GM18873 (cell line): ENCODE data around the gene PABPN1L.

ENCODE experiments used
- ATAC-seq: cut with Tn5 transposase; IDR thresholded peaks from one replicate; pipeline ENCODE4 v1.9.1; 2021; ENCODE audit warnings: mild to moderate bottlenecking, moderate library complexity, moderate number of reproducible peaks; ENCODE audit not compliant: unreplicated experiment, low FRiP score

Gene PABPN1L, protein sequence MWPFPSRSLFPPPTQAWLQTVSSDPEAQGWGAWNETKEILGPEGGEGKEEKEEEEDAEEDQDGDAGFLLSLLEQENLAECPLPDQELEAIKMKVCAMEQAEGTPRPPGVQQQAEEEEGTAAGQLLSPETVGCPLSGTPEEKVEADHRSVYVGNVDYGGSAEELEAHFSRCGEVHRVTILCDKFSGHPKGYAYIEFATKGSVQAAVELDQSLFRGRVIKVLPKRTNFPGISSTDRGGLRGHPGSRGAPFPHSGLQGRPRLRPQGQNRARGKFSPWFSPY

DNA sequence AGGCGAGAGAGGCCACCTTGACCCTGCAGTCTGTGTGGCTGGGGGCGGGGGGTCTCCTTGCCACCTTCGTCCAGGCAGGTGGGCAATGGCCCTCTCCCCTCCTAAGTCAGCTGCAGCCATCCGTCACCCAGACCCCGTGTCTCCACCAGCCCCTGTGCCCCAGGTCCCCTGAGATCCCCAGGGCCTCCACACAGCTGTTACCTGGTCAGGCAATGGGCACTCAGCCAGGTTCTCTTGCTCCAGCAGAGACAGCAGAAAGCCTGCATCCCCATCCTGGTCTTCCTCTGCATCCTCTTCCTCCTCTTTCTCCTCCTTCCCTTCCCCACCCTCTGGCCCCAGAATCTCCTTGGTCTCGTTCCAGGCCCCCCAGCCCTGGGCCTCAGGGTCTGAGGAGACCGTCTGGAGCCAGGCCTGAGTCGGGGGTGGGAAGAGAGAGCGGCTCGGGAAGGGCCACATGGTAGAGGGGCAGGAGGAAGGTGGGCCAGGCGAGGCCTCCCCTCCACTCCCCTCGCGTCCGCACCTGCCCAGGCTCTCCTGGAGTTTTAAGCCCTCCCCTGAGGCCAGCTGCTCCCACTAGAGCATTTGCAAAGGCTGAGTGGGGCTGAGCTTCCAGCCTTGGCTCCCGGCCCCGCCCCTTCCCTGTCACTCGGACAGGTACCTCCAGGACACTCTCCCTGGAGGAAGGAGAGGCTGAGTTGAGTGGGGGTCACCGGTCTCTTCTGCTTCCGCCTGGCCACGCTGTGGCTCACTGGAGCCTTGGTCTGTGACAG lies at the start of gene PABPN1L:
Gene PABPN1L, minus strand, starts transcription at position 510 of the 770 bp plus-strand sequence. Its CDS starts 54 bp downstream, at position 456.
- ATAC-seq: no peak

DNA sequence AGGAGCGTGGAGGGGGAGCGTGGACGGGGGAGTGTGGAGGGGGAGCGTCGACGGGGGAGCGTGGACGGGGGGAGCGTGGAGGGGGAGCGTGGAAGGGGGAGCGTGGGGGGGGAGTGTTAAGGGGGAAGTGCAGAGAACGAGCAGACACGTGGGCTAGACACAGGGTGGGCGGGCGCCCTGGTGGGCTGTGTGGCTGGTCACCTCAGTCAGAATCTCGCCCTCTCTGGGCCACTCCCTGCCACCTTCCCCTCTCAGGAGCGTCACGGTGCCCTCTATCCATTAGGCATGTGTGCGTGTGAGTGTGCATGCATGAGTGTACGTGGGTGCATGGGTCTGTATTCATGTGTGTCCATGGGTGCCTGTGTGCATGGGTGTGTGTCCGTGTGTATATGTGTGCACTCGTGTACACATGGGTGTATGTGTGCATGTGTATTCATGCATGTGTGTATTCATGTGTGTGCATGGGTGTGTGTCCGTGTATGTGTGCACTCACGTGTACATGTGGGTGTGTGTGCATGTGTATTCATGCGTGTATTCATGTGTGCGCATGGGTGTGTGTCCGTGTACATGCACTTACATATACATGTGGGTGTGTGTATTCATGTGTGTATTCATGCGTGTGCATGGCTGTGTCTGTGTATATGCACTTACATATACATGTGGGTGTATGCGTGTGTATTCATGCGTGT lies 49.3 kb upstream of the PABPN1L start:
- no peak for ATAC-seq

GRCh38 chr16:88914750-88915368 lies 48.4 kb upstream of the PABPN1L start:
- no peak for ATAC-seq

- no peak for ATAC-seq
Observed at GRCh38 chr16:88913870-88914269, 47.4 kb upstream of the PABPN1L start.

DNA sequence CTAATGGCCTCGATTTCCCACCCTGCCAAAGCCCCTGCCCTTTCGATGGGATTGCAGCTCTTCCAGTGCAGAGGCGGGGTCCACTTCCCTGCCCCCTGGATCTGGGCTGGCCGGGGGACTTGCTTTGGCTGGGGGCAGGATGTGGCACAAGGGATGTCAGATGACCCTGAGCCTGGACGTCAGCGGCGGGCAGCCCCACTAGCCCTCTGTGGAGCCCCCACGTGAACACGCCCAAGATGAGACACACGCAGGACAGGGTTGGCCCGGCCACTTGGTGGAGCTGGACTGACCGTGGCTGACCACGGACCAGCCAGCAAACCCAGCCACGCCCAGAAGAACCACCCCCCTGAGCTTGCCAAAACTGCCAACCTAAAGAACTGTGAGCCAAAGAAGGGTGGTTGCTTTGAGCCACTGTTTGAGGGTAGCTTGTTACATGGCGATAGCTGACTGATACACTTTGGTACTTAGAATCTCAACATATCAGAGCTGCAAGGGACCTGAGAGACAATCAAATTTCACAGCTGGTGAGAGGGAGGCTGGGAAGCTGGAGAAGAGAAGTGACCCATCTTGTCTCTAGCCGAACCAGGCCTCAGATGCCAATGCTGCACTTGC lies 46.6 kb upstream of the PABPN1L start:
- no peak for ATAC-seq

GRCh38 chr16:88912556-88912955 lies 46.1 kb upstream of the PABPN1L start:
- no peak for ATAC-seq

GRCh38 chr16:88911946-88912310 lies 45.5 kb upstream of the PABPN1L start:
- ATAC-seq: no peak

- ATAC-seq: no peak
Observed at GRCh38 chr16:88911136-88911945, 44.9 kb upstream of the PABPN1L start.

GRCh38 chr16:88910284-88911135 lies 44.0 kb upstream of the PABPN1L start:
- ATAC-seq: no peak

DNA sequence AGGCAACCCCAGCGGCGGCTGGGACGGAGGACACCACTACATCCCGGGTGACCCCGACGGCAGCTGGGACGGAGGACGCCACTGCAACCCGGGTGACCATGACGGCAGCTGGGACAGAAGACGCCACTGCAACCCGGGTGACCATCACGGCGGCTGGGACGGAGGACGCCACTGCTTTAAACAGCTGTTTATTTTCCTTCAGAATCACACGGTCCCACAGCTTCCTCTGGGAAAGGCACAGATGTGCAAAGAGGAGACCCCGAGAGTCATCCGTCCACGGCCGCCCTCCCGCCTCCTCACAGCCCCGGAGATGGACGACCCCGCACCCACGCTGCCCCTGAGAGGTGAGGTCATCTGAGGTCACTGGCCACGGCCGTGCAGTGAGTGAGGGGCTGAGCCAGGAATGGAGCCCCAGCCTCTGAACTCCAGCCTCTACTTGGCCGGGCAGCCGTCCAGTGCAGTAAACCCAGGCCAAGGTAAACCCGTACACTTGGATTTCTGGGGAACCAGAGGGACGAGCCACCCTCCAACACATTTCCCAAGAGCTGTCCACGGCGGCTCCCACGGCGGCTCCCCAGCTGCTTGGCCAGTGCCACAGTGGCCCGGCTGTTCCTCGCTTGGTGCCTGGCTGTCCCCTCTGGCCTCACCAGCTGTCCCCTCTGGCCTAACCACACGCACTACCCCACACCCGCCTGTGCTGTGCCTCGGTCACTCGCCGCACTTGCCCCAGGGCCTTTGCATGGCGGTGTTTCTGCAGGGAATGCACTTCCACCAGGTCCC lies 43.2 kb upstream of the PABPN1L start:
- ATAC-seq: no peak

GRCh38 chr16:88908307-88908706 lies 41.8 kb upstream of the PABPN1L start:
- ATAC-seq: no peak

GRCh38 chr16:88907768-88908167 lies 41.3 kb upstream of the PABPN1L start:
- ATAC-seq: no peak

GRCh38 chr16:88906535-88907105 lies 40.2 kb upstream of the PABPN1L start:
- ATAC-seq: no peak

- ATAC-seq: no peak
Observed at GRCh38 chr16:88906020-88906419, 39.6 kb upstream of the PABPN1L start.

GRCh38 chr16:88905563-88905962 lies 39.1 kb upstream of the PABPN1L start:
- ATAC-seq: no peak

DNA sequence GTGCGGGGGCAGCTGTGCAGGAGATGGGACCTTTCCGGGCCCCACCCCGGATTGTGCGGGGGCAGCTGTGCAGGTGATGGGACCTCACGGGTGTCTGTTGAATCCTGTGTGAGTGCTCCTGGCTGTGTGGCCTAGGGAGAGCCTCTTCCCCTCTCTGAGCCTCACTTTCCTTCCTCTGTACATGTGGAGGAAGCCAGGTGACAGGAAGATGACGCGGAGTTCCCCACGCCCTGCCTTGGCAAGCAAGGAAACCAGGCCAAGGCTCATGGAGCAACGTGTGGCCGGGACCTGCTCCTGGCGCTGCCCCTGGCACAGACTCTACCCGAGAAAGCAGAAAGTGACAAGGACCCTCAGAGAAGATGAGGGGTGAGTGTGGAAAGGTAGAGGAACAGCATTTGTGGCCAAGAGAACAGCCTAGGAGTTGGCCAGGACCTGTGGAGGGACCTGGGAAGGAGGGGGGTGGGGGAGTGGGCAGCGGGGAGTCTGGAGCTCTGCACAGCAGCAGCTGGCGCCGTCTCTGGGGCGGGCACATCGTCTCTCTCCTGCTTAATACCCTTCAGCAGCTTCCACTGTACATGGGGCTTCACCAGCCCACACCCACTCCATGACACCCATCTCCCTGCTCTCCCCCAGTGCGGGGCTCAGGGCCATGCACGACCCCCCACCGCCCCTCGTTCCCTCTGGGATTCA lies 38.4 kb upstream of the PABPN1L start:
- ATAC-seq: no peak

GRCh38 chr16:88903267-88903666 lies 36.8 kb upstream of the PABPN1L start:
- no peak for ATAC-seq
